IPS-15b (cell line): ENCODE measurements around the gene NUDT22.

Source experiments
- H3K27me3 ChIP-seq: one replicate; pipeline ENCODE4 v1.6.1; 2013; ENCODE audit warnings: low read length; ENCODE audit not compliant: control insufficient read depth, insufficient read depth
- H3K36me3 ChIP-seq: one replicate; pipeline ENCODE4 v1.6.1; 2013; ENCODE audit warnings: low read length; ENCODE audit not compliant: control insufficient read depth, insufficient read depth
- H3K4me1 ChIP-seq: one replicate; pipeline ENCODE4 v1.6.1; 2013; ENCODE audit warnings: mild to moderate bottlenecking, low read length; ENCODE audit not compliant: control insufficient read depth, insufficient read depth
- H3K4me3 ChIP-seq: one replicate; pipeline ENCODE4 v1.5.1; 2013; ENCODE audit warnings: low read depth, low read length
- H3K9ac ChIP-seq: one replicate; pipeline ENCODE4 v1.6.1; 2013; ENCODE audit warnings: low read depth, mild to moderate bottlenecking, low read length
- H3K9me3 ChIP-seq: one replicate; pipeline ENCODE4 v1.6.1; 2013; ENCODE audit warnings: mild to moderate bottlenecking, low read length; ENCODE audit not compliant: control insufficient read depth, insufficient read depth

The NUDT22 gene

DNA sequence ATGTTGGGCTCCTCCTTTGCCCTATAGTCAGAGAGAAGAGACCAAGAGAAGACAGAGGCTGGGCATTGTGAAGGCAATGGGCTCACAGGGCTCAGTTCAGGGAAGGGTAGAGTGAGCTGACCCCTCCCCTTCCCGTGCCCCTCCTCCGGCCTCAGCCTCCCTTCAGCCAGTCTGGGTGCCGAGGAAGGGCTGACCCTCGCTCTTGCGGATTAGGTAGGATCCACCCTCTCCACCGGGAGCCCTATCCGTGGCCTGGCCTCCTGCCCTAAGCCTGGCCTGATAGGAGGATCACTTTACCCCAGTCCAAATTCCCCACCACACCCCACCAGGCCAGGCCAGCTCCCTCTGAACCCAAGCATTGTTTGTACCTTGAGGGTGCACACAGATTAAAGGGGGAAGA, 22.5 kb downstream of the NUDT22 start:
- peaks cover 33% of the 10 kb centered on the region for H3K4me1 ChIP-seq
- H3K4me3 ChIP-seq, result peak overlapping the region; percentile 6
- peaks cover 19% of the 10 kb centered on the region for H3K36me3 ChIP-seq
- no peaks in the 10 kb centered on the region for H3K27me3 ChIP-seq
- H3K9ac ChIP-seq, result no peak overlapping the region
- no peaks in the 10 kb centered on the region for H3K9me3 ChIP-seq

DNA sequence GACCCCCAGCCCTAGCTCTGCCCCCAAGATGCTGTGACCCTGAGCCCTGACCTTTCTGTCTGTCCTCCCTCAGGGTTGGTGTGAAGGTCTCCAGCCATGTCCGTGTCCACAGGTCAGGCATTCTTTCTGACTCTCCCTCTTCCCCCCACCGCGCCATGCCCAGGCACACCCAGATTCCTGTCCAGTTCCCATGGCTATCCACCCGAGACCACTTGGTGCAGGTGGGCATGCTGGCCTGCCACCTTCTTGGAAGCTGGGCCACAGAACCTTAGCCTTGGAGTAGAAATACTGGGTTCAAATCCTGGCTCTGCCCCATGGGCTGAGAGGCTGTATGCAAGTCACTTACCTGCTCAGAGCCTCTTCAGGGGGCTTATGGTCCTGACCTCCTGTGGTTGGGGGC, 23.0 kb downstream of the NUDT22 start:
- H3K36me3 ChIP-seq, result peaks cover 16% of the 10 kb centered on the region
- no peaks in the 10 kb centered on the region for H3K27me3 ChIP-seq
- H3K4me1 ChIP-seq, result peaks cover 33% of the 10 kb centered on the region
- peak overlapping the region; percentile 6 for H3K4me3 ChIP-seq
- H3K9ac ChIP-seq, result no peak overlapping the region
- no peaks in the 10 kb centered on the region for H3K9me3 ChIP-seq

DNA sequence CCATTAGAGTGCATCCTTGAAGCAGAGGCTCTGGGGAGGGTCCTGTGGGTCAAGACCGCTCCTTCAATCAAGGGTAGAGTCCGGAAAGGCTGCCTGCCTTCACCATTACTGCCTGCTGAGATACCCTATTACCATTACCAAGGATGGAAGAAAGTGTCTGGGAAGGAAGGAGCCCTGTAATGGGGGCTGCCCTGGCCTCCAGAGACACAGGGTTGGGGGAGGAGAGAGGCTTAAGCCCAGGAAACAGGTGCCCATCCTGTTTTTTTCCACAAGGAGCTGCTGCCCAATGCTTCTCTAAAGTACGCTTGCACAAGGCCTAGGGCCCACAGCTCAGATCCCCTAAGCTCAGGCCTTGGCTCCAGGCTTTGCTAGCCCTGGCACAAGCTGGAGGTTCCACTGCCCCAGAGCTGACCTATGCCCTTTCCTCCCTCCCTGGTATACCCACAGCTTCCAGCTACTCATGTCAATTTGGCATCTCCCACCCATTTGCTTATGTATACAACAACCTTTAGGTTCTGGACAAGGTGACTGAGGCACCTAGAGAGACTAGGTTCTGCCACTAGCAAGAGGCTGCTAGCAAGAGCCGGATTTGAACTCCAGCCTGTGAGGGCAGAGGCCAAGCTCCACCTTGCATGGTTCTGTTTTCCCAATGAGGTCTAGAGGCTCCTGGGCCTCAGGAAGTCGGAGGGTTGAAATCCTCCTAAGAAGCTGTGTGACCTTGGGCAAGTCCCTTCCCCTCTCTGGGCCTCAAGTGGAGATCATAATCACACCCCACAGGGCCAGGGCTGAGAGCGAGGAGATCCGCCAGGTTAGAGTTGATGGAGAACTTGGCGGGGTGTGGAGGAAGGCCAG, 23.7 kb downstream of the NUDT22 start:
- Histone ChIP-seq H3K27me3 (no peaks in the 10 kb centered on the region), H3K36me3 (peaks cover 18% of the 10 kb centered on the region), H3K9ac (no peak overlapping the region), H3K9me3 (no peaks in the 10 kb centered on the region), H3K4me3 (peak overlapping the region; percentile 75), H3K4me1 (peaks cover 33% of the 10 kb centered on the region)

DNA sequence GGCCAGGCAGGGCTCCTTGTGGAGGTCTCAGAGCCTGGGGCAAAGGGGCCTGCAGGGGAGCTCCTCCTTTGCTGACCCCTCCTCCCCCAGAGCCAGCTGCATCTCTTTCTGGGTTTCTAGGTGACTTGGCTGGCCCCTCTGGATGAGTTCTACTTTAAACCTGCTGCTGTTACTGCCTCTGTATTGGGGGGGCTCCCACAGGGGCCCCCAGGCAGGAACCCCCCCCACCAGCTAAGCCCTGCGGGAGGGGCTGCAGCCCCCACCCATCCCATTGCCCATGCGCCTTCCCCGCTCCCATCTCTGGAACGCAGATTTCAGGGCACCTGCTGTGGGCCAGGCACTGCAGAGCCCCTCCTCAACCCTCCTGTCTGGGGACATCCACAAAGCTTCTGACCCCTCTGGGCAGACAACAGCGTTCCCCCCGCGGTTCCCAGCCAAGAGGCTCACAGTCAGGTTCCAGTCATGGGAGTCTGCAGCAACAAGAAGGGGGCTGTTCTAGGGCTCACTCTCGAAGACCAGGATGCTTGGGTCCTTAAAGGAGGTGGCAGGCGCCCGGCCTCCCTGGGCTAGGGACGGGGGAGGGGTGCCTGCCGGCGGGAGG, 24.4 kb downstream of the NUDT22 start:
- H3K4me3 ChIP-seq, result peak overlapping the region; percentile 75
- peak overlapping the region; percentile 73 for H3K9ac ChIP-seq
- H3K9me3 ChIP-seq, result no peaks in the 10 kb centered on the region
- peaks cover 33% of the 10 kb centered on the region for H3K4me1 ChIP-seq
- no peaks in the 10 kb centered on the region for H3K27me3 ChIP-seq
- peaks cover 22% of the 10 kb centered on the region for H3K36me3 ChIP-seq

DNA sequence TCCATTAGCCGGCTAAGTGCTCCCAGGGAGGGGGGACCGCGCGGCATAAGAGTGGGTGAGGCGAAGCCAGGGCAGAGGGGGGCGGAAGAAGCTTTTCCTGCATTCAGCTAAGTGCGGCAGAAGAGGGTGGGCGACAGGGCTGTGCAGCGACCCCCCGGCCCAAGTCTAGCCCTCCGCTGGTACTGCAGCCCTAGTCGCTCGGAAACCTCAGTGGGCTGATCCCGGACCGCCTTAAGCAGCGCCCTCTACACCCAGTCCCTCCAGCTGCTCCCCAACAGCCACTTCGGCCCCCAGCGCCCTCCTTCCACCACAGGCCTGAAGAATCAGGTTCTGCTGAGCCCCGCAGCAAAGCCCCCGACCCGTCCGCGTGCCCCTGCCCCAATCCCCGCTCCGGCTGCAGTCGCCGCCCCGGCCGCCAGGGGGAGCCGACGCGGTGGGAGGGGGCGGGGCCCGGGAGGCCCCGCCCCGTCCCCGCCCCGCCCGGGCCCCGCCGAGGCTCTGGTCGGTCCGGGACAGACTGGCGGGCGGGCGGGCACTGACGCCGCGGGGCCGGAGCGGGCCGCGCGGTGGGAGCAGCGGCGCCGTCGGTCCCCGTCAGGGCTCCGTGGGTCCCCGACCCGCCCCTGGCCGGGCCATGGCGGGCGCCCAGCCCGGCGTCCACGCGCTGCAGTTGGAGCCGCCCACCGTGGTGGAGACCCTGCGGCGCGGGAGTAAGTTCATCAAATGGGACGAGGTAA, 25.1 kb downstream of the NUDT22 start, which contains the start of gene PLCB3:
Gene PLCB3, plus strand, starts transcription at position 515 of the 737 bp plus-strand sequence. Its CDS starts 120 bp downstream, at position 635.
- Histone ChIP-seq H3K4me3 (peak within 1 kb of the TSS; percentile 91), H3K9me3 (no peaks in the 10 kb centered on the region), H3K4me1 (peaks cover 33% of the 10 kb centered on the region), H3K9ac (peak within 1 kb of the TSS; percentile 79), H3K27me3 (no peaks in the 10 kb centered on the region), H3K36me3 (peaks cover 29% of the 10 kb centered on the region)

DNA sequence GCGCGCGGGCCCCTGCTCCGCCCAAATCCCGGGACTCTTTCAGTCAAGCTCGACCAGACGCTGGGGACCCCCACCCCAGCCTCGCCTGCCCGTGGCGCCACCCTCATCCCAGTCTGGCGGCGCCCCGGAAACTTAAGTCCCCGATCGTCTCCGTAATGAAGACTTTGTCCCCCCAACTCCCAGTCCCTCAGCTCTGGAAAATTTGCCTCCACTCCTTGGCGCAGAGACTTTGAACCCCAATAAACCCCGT, 25.6 kb downstream of the NUDT22 start:
- Histone ChIP-seq H3K36me3 (peaks cover 34% of the 10 kb centered on the region), H3K27me3 (no peaks in the 10 kb centered on the region), H3K9me3 (no peaks in the 10 kb centered on the region), H3K4me3 (peak overlapping the region; percentile 91), H3K9ac (peak overlapping the region; percentile 79), H3K4me1 (peaks cover 33% of the 10 kb centered on the region)

DNA sequence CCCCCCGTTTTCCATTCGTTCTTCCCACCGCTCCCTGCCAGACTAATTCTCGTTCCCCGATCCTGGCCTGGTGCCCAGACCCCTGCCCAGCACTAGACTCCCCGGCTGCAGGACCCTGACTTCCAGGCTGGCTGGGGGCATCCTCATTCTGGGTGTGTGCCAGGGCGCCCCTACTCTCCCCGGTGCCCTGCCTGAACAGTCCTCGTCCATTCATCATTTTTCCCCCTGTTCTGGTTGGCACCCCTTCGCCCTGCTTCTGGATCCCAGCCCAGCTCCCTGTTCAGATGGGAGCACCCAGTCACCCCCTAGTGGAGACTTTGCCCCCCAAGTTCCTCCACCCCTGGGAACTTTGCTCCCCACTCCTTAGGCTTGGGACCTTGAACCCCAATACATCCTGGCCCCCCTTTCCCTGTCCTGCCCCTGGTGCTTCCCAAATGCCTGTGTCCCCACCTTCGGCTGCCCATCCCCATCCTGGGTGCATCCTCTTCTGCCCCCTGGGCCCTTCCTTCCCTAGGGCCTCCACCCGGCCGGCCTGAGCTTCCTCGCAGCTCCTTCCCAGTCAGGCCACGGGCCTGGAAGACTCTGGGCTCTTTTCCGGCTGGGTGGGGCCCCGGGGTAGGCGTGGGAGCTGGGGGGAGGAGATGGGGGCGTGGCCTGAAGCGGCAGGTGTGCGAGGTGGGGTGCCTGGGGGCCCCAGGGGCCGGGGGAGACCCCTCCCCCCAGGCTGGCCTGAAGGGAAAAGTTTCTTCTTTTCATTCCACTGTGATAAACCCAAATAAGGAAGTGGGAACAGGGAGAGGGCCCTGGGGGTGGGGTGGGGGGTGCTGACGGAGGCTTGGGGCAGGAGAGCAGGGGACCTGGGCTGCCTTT, 26.2 kb downstream of the NUDT22 start:
- Histone ChIP-seq H3K9me3 (no peaks in the 10 kb centered on the region), H3K4me1 (peaks cover 33% of the 10 kb centered on the region), H3K36me3 (peaks cover 34% of the 10 kb centered on the region)

DNA sequence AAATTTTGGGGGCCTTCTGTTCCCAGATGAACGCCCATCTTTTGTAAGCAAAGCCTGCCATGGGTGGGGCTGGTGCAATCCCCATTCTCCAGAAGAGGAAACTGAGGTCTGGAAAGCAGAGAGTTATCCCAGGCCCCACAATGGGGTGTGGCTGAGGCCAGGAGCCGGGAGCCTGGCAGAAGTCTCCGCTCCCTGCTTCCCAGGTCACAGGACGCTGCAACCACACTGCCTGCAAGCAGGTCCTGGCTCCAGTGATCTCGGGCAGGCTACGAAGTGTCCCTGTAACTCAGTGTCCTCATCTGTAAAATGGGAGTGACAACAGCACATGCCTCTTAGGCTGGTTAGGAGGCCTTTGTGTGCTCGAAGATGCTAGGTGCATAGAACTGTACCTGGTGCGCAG, 27.0 kb downstream of the NUDT22 start:
- H3K4me1 ChIP-seq, result peaks cover 30% of the 10 kb centered on the region
- H3K27me3 ChIP-seq, result no peaks in the 10 kb centered on the region
- peak overlapping the region; percentile 41 for H3K4me3 ChIP-seq
- H3K9me3 ChIP-seq, result no peaks in the 10 kb centered on the region
- peaks cover 36% of the 10 kb centered on the region for H3K36me3 ChIP-seq
- peak overlapping the region; percentile 16 for H3K9ac ChIP-seq

More for the DNA sequence above, 26.2 kb downstream of the NUDT22 start:
- Histone ChIP-seq H3K4me3 (peak overlapping the region; percentile 91), H3K27me3 (no peaks in the 10 kb centered on the region), H3K9ac (peak overlapping the region; percentile 79)

DNA sequence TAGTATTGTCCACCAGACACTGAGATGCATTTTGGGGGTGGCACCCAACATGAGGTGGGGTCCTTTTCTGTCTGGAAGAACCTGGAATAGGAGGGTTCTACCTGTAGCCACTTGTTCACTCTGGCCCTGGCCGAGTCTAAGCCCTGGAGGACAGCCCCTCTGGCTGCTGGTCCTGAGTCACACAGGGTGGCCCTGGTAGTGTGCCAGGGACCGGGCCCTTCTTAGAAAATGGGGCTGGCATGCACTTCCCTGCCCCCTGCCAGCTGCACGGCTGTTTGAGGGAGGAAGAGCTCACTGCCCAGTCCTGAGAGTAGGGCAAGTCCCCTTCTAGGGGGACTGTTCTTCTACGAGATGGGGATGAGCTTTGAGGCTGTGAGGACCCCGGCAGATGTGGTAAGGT, 27.4 kb downstream of the NUDT22 start:
- H3K9ac ChIP-seq, result no peak overlapping the region
- H3K9me3 ChIP-seq, result no peaks in the 10 kb centered on the region
- no peaks in the 10 kb centered on the region for H3K27me3 ChIP-seq
- peak overlapping the region; percentile 41 for H3K4me3 ChIP-seq
- H3K4me1 ChIP-seq, result peaks cover 25% of the 10 kb centered on the region
- H3K36me3 ChIP-seq, result peaks cover 41% of the 10 kb centered on the region

DNA sequence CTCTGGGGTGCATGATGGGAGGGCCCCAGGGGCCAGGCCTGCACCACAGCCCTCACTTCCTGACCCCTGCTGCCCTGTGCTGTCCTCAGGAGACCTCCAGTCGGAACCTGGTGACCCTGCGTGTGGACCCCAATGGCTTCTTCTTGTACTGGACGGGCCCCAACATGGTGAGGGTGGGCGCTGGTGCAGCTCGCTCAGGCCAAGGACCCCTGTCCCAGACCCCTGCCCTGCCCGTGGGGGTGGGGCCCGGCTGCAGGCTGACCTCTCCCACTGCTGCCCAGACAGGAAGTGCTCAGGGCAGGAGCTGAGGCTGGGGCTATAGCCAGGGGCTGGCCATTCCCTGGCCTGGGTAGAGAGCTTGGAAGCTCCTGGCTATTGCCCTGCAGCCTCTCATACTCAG, 28.3 kb downstream of the NUDT22 start:
- H3K27me3 ChIP-seq, result no peaks in the 10 kb centered on the region
- peaks cover 49% of the 10 kb centered on the region for H3K36me3 ChIP-seq
- H3K4me1 ChIP-seq, result peaks cover 17% of the 10 kb centered on the region
- no peaks in the 10 kb centered on the region for H3K9me3 ChIP-seq
- no peak overlapping the region for H3K9ac ChIP-seq
- no peak overlapping the region for H3K4me3 ChIP-seq
